ENCODE measurements around the gene SYNM. TPM values are rescaled to one million over a fixed set of nuclear protein-coding genes. Genes with fewer than 3 reads are reported as not detected.
A peak's percentile ranks its signal among the peaks of the same experiment; 100 is the strongest.

SYNM gene
- total RNA-seq, 2 donors from 2014 or later: 2.3 to 12.5 TPM

DNA sequence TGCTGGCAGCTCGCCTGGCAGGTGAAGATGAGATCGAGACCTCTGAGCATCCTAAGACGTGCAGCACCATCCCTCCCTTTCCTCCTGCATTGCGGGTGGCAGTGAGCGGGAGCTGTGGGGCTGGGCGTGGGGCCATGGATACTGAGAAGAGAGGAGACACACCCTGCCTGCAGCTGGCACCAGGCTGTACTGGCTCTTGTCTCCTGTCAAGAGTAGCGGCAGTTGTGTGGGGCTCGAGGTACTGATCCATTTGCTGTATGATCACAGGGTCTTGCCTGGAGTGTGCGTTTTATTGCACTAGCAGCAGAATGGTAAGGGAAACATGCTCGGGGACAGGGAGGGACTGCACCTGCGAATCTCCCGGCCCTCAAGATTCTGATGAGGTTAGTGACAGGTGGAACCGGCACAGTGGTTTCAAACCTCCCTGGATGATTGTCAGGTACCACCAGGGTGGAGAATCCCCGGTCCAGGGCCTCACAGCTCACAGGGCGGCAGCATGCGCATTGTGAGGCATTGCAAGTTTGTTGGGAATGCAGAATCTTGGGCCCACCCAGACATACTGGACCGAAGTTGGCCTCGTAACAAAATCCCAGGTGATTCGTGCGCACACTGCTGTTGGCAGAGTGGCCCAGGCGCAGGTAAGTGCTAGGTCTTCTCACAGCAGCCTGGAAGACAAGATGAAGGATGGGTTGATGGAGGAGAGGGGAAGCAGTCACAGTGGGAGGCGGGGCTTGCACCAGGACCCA, 14.1 kb downstream of the SYNM start:
- WGBS, 2 experiments (ENCODE audit: insufficient coverage in 1 of 2, insufficient read length in 1 of 2): 91 to 96% methylated on average over 15 to 22 of the region's 22 CpGs
- Mint-ChIP-seq H3K27me3 (ENCODE audit: insufficient read depth) (no peaks in the 10 kb centered on the region), H3K4me3 (no peak overlapping the region), H3K9me3 (no peaks in the 10 kb centered on the region), H3K27ac (no peak overlapping the region), H3K36me3 (ENCODE audit: low read depth) (peaks cover 53% of the 10 kb centered on the region), H3K4me1 (peaks cover 11% of the 10 kb centered on the region)
- H3K9me3 ChIP-seq (ENCODE audit: control insufficient read depth, low read length): no peaks in the 10 kb centered on the region
- H3K4me3 ChIP-seq (ENCODE audit: low read length): no peak overlapping the region
- no peak for DNase-seq
- no peak overlapping the region for H3K9ac ChIP-seq (ENCODE audit: extremely low read depth, low read length, poor library complexity, severe bottlenecking)
- H3K36me3 ChIP-seq (ENCODE audit: control insufficient read depth, insufficient read depth, low read length): peaks cover 6% of the 10 kb centered on the region
- no peak overlapping the region for H3K27ac ChIP-seq (ENCODE audit: low read depth, low read length)
- TF ChIP-seq, protein P1, sequence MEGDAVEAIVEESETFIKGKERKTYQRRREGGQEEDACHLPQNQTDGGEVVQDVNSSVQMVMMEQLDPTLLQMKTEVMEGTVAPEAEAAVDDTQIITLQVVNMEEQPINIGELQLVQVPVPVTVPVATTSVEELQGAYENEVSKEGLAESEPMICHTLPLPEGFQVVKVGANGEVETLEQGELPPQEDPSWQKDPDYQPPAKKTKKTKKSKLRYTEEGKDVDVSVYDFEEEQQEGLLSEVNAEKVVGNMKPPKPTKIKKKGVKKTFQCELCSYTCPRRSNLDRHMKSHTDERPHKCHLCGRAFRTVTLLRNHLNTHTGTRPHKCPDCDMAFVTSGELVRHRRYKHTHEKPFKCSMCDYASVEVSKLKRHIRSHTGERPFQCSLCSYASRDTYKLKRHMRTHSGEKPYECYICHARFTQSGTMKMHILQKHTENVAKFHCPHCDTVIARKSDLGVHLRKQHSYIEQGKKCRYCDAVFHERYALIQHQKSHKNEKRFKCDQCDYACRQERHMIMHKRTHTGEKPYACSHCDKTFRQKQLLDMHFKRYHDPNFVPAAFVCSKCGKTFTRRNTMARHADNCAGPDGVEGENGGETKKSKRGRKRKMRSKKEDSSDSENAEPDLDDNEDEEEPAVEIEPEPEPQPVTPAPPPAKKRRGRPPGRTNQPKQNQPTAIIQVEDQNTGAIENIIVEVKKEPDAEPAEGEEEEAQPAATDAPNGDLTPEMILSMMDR (conservative IDR thresholded peaks at IDR 0.05): no peak
- H3K27me3 ChIP-seq (ENCODE audit: control insufficient read depth, insufficient read depth, low read length, poor library complexity, severe bottlenecking): no peaks in the 10 kb centered on the region
- H3K4me1 ChIP-seq (ENCODE audit: control insufficient read depth, insufficient read depth, low read length): peaks cover 6% of the 10 kb centered on the region

DNA sequence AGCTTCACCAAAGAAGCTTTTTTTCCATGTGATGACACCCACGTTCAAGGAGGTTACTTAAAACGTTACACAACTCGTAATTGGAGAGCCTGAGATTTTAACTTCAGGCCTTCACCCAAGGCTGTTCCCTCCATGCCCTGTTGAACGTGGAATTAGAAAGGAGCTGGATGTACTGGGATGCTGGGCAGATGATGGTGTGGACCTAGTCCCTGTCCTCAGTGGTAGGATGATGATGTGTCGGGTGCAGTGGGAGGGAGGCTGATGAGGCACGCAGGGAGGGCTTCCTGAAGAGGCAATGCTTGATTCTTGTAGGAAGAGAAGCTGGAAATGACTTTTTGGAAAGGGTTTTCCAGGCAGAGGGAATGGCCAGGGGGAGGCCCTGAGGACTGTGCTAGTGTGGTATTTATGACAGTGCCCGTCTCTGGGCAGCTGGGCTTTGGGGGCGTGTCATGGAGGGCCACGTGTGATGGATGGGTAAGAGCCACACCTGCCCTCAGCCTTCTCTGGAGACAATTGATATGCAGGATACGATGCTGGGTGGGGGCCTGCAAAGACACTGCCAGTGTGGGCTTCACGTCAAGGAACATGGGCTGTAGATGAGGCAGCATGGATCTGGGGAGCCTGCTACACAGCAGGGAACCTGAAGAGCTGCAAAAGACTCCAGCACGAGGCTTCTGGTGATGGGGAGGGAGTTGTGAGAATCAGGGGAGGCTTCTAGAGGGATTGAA, 15.3 kb downstream of the SYNM start:
- H3K4me3 ChIP-seq (ENCODE audit: low read length): no peak overlapping the region
- H3K4me1 ChIP-seq (ENCODE audit: control insufficient read depth, insufficient read depth, low read length): peaks cover 11% of the 10 kb centered on the region
- Mint-ChIP-seq H3K9me3 (no peaks in the 10 kb centered on the region), H3K4me3 (no peak overlapping the region), H3K4me1 (peaks cover 17% of the 10 kb centered on the region), H3K27me3 (ENCODE audit: insufficient read depth) (no peaks in the 10 kb centered on the region), H3K36me3 (ENCODE audit: low read depth) (peaks cover 42% of the 10 kb centered on the region), H3K27ac (peak overlapping the region; percentile 56)
- DNase-seq: peak; percentile 43
- H3K27ac ChIP-seq (ENCODE audit: low read depth, low read length): no peak overlapping the region
- H3K36me3 ChIP-seq (ENCODE audit: control insufficient read depth, insufficient read depth, low read length): peaks cover 6% of the 10 kb centered on the region
- TF ChIP-seq, protein P1 (conservative IDR thresholded peaks at IDR 0.05): no peak
- H3K9me3 ChIP-seq (ENCODE audit: control insufficient read depth, low read length): no peaks in the 10 kb centered on the region
- WGBS, 2 experiments (ENCODE audit: insufficient coverage in 1 of 2, insufficient read length in 1 of 2): 86 to 87% methylated on average over 11 to 12 of the region's 12 CpGs
- no peaks in the 10 kb centered on the region for H3K27me3 ChIP-seq (ENCODE audit: control insufficient read depth, insufficient read depth, low read length, poor library complexity, severe bottlenecking)
- H3K9ac ChIP-seq (ENCODE audit: extremely low read depth, low read length, poor library complexity, severe bottlenecking): no peak overlapping the region

DNA sequence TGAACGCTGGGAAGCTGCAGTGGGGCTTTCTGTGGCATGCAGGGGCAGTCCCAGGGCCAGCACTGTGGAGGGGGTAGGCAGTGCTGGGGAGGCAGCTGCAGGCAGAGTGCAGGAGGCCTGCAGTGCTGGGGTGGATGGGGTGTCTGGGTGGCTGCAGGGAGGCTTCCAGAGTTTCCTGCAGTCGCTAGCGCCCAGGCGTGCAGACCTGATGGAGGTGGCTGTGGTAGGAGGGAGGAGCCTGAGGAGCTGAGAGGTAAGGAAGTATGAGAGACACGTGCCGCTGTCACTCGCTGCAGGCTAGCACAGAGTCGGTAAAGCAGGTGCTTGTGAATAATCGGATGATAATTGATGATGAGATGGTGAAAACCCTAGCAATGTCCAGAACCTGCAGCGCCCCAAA, 16.3 kb downstream of the SYNM start:
- Mint-ChIP-seq H3K9me3 (no peaks in the 10 kb centered on the region), H3K27ac (peak overlapping the region; percentile 56), H3K4me3 (no peak overlapping the region), H3K27me3 (ENCODE audit: insufficient read depth) (no peaks in the 10 kb centered on the region), H3K36me3 (ENCODE audit: low read depth) (peaks cover 36% of the 10 kb centered on the region), H3K4me1 (peaks cover 17% of the 10 kb centered on the region)
- DNase-seq: peak; percentile 46
- WGBS, 2 experiments (ENCODE audit: insufficient coverage in 1 of 2, insufficient read length in 1 of 2): 87 to 92% methylated on average over 8 to 10 of the region's 10 CpGs
- Histone ChIP-seq H3K4me1 (ENCODE audit: control insufficient read depth, insufficient read depth, low read length) (peaks cover 11% of the 10 kb centered on the region), H3K4me3 (ENCODE audit: low read length) (no peak overlapping the region), H3K9me3 (ENCODE audit: control insufficient read depth, low read length) (no peaks in the 10 kb centered on the region), H3K27ac (ENCODE audit: low read depth, low read length) (no peak overlapping the region), H3K9ac (ENCODE audit: extremely low read depth, low read length, poor library complexity, severe bottlenecking) (no peak overlapping the region), H3K36me3 (ENCODE audit: control insufficient read depth, insufficient read depth, low read length) (peaks cover 1% of the 10 kb centered on the region), H3K27me3 (ENCODE audit: control insufficient read depth, insufficient read depth, low read length, poor library complexity, severe bottlenecking) (no peaks in the 10 kb centered on the region)
- TF ChIP-seq, protein P1 (conservative IDR thresholded peaks at IDR 0.05): no peak

Measured in endodermal cell (in vitro differentiated cells).